H1 (cell line): ENCODE results near the gene KRTAP12-3. TPM values are rescaled to one million over a fixed set of nuclear protein-coding genes. Genes with fewer than 3 reads are reported as not detected.

Experiments
- EZH2 ChIP-seq: fragments of 200-600 bp; sonication (generic); IDR thresholded peaks from 2 replicates; pipeline ENCODE4 v1.7.1; 2012; ENCODE audit warnings: low read depth, mild to moderate bottlenecking, moderate library complexity, low read length, inconsistent platforms; ENCODE audit not compliant: severe bottlenecking
- GABPA ChIP-seq: IDR thresholded peaks from 2 replicates; pipeline ENCODE4 v1.6.1; 2011; ENCODE audit warnings: mild to moderate bottlenecking, low read length, moderate library complexity, borderline replicate concordance; ENCODE audit not compliant: insufficient read depth
- HDAC6 ChIP-seq: IDR thresholded peaks from one replicate; pipeline ENCODE4 v1.7.1; 2012; ENCODE audit warnings: low read depth, mild to moderate bottlenecking, inconsistent platforms, low read length, moderate library complexity
- POLR2AphosphoS5 ChIP-seq: IDR thresholded peaks from 2 replicates; pipeline ENCODE4 v1.6.1; 2011; ENCODE audit warnings: low read depth, low read length
- RAD21 ChIP-seq, 2 experiments: IDR thresholded peaks in 1 of 2; conservative IDR thresholded peaks in 1 of 2; 2 replicates each; pipeline ENCODE4 v1.6.1; 2011; ENCODE audit warnings: low read depth in 2 of 2, low read length in 2 of 2, improper control_type of control experiment in 1 of 2, inconsistent platforms in 1 of 2, mild to moderate bottlenecking in 1 of 2, moderate library complexity in 1 of 2
- RBBP5 ChIP-seq: IDR thresholded peaks from 2 replicates; pipeline ENCODE4 v1.7.1; 2012; ENCODE audit warnings: low read depth, mild to moderate bottlenecking, inconsistent platforms, low read length, moderate library complexity, borderline replicate concordance
- SP2 ChIP-seq: IDR thresholded peaks from 2 replicates; pipeline ENCODE4 v1.6.1; 2012; ENCODE audit warnings: mild to moderate bottlenecking, low read length, inconsistent platforms
- polyA plus RNA-seq, 7 experiments: library from polyadenylated mRNA; depleted of rRNA in 3 of 7; stranded (reverse) in 5 of 7; unstranded in 2 of 7; fragments of >200 nt in 5 of 7; fragments of 200-250 nt in 2 of 7; gene quantifications; 1 replicate in 5 of 7; 2 replicates in 1 of 7; 4 replicates in 1 of 7; pipeline versions ENCODE4 v1.2.1 to v1.2.3, GENCODE V29; 2011 to 2013; ENCODE audit warnings: missing spikeins in 2 of 7, mixed read lengths in 2 of 7
- total RNA-seq: library from RNA; stranded (reverse); fragmentation: NEBNext Ultra II Directional; extraction: Animal tissue kit (Norgen Biotek cat#: 25700); gene quantifications from 2 replicates; pipeline ENCODE4 v1.2.1, GENCODE V29; 2021
- TF ChIP-seq, protein P1 (sequence below): IDR thresholded peaks from 2 replicates; pipeline ENCODE4 v1.6.1; 2011; ENCODE audit warnings: low read length, improper control_type of control experiment
- TF ChIP-seq, protein P2 (sequence below): IDR thresholded peaks from 2 replicates; pipeline ENCODE4 v1.6.1; 2012; ENCODE audit warnings: low read length, inconsistent platforms
- TF ChIP-seq, protein P3 (sequence below), 3 experiments: IDR thresholded peaks; 1 replicate in 2 of 3; 2 replicates in 1 of 3; pipeline versions ENCODE4 v1.5.1 to v1.6.1; 2011; ENCODE audit warnings: low read length in 3 of 3, mild to moderate bottlenecking in 3 of 3, inconsistent platforms in 2 of 3, low read depth in 1 of 3, moderate library complexity in 1 of 3; ENCODE audit not compliant: insufficient read depth in 1 of 3; ENCODE audit errors: control extremely low read depth in 1 of 3

KRTAP12-3 gene
- total and polyA plus RNA-seq, 2 of the 8 experiments (the other 6 are each of a cell fraction or from before 2014, with no cell fraction given), result not detected

DNA sequence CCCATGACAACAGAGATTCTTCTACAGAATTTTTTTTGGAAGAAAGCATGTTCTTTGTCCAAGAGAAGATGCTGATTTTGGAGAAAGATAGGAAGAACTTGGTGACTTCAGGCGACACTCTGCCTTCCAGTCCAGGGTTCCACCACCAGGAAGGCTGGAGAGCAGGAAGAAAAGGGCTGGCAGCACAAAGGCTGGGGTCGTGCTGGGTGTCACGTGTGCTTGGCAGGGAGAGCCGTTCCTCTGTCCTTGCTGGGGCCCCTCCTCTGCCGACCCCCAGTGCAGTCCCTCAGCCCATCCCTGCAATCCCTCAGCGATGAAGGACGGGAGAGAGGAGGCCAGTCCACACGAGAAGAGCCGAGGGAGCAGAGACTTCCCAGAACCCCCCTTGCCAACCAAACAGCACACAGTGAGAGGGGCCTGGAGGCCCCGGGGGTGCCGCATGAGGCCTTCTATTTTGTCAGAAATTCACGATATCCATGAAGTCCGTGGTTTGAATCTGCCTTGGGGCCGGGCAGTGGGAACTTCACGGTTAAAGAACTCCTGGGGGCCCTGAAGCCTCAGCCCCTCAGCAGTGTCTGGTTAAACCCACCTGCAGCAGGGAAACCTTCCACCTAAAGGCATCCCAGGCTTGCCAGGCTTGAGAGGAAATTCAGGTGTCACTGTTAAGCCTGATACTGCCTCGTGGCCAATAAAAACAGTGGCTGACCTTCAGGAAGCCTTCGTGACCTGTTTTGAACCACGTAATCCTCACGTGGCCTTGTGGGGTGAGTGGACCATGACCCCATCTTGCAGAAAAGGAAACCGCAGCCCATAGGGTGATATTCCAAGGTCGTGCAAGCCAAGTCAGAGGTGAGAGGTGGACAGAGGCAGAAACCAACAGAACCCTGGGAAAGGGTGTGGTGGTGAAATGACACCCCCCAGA is 42.6 kb downstream of the KRTAP12-3 start (continued):
- TF ChIP-seq, protein P1, sequence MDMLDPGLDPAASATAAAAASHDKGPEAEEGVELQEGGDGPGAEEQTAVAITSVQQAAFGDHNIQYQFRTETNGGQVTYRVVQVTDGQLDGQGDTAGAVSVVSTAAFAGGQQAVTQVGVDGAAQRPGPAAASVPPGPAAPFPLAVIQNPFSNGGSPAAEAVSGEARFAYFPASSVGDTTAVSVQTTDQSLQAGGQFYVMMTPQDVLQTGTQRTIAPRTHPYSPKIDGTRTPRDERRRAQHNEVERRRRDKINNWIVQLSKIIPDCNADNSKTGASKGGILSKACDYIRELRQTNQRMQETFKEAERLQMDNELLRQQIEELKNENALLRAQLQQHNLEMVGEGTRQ, result no peak
- TF ChIP-seq RAD21 (IDR thresholded peaks at IDR 0.05 in 1 of 2, conservative IDR thresholded peaks at IDR 0.05 in 1 of 2; ENCODE audit: low read depth in 2 of 2, low read length in 2 of 2) (no peak), EZH2 (no peak), SP2 (no peak), HDAC6 (no peak), GABPA (no peak), POLR2AphosphoS5 (no peak), RBBP5 (no peak)
- TF ChIP-seq, protein P2, sequence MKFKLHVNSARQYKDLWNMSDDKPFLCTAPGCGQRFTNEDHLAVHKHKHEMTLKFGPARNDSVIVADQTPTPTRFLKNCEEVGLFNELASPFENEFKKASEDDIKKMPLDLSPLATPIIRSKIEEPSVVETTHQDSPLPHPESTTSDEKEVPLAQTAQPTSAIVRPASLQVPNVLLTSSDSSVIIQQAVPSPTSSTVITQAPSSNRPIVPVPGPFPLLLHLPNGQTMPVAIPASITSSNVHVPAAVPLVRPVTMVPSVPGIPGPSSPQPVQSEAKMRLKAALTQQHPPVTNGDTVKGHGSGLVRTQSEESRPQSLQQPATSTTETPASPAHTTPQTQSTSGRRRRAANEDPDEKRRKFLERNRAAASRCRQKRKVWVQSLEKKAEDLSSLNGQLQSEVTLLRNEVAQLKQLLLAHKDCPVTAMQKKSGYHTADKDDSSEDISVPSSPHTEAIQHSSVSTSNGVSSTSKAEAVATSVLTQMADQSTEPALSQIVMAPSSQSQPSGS, result no peak
- TF ChIP-seq, protein P3, sequence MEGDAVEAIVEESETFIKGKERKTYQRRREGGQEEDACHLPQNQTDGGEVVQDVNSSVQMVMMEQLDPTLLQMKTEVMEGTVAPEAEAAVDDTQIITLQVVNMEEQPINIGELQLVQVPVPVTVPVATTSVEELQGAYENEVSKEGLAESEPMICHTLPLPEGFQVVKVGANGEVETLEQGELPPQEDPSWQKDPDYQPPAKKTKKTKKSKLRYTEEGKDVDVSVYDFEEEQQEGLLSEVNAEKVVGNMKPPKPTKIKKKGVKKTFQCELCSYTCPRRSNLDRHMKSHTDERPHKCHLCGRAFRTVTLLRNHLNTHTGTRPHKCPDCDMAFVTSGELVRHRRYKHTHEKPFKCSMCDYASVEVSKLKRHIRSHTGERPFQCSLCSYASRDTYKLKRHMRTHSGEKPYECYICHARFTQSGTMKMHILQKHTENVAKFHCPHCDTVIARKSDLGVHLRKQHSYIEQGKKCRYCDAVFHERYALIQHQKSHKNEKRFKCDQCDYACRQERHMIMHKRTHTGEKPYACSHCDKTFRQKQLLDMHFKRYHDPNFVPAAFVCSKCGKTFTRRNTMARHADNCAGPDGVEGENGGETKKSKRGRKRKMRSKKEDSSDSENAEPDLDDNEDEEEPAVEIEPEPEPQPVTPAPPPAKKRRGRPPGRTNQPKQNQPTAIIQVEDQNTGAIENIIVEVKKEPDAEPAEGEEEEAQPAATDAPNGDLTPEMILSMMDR (IDR thresholded peaks at IDR 0.05; ENCODE audit: control extremely low read depth in 1 of 3, insufficient read depth in 1 of 3, low read depth in 1 of 3, low read length in 3 of 3), result no peak
- TF ChIP-seq, all 59 proteins: peak for 0
